ENCODE results near the gene AP2A2.

AP2A2 gene

GRCh38 chr11:1017269-1018005 is 91.8 kb downstream of the AP2A2 start:
- no peak for DNase-seq

- DNase-seq: no peak
Observed at GRCh38 chr11:1018091-1018490, 92.4 kb downstream of the AP2A2 start.

- no peak for DNase-seq
Observed at GRCh38 chr11:1019321-1019910, 93.7 kb downstream of the AP2A2 start.

GRCh38 chr11:1020211-1020905 is 94.7 kb downstream of the AP2A2 start:
- no peak for DNase-seq

GRCh38 chr11:1022411-1022810 is 96.7 kb downstream of the AP2A2 start:
- no peak for DNase-seq

GRCh38 chr11:1022908-1023810 is 97.5 kb downstream of the AP2A2 start:
- DNase-seq: no peak

GRCh38 chr11:1023811-1024596 is 98.3 kb downstream of the AP2A2 start:
- DNase-seq: no peak

- DNase-seq: no peak
Observed at GRCh38 chr11:1024597-1025409, 99.1 kb downstream of the AP2A2 start.

GRCh38 chr11:1025410-1026162 is 99.9 kb downstream of the AP2A2 start:
- no peak for DNase-seq

GRCh38 chr11:1026163-1026450 is 100.4 kb downstream of the AP2A2 start:
- DNase-seq: no peak

- DNase-seq: no peak
Observed at GRCh38 chr11:1026641-1027482, 101.2 kb downstream of the AP2A2 start.

GRCh38 chr11:1027483-1028290 is 102.0 kb downstream of the AP2A2 start:
- DNase-seq: no peak

GRCh38 chr11:1028291-1028540 is 102.5 kb downstream of the AP2A2 start:
- DNase-seq: no peak

GRCh38 chr11:1028616-1029015 is 102.9 kb downstream of the AP2A2 start:
- DNase-seq: no peak

GRCh38 chr11:1029051-1029450 is 103.4 kb downstream of the AP2A2 start:
- DNase-seq: no peak

GRCh38 chr11:1029654-1030053 is 104.0 kb downstream of the AP2A2 start:
- no peak for DNase-seq

GRCh38 chr11:1030086-1030485 is 104.4 kb downstream of the AP2A2 start:
- no peak for DNase-seq

GRCh38 chr11:1030556-1030955 is 104.9 kb downstream of the AP2A2 start:
- no peak for DNase-seq

All from activated gamma-delta T cell treated with Interleukin-2 at 50 U/mL for 16 hours (primary cell).